ENCODE results near the gene KIF26B.

Gene KIF26B

GRCh38 chr1:245538671-245539070, 383.9 kb downstream of the KIF26B start:
- DNase-seq, result no peak

- DNase-seq, result no peak
Measured at GRCh38 chr1:245541369-245541768, 386.6 kb downstream of the KIF26B start.

- DNase-seq, result no peak
Measured at GRCh38 chr1:245542365-245542764, 387.6 kb downstream of the KIF26B start.

GRCh38 chr1:245544236-245544635, 389.5 kb downstream of the KIF26B start:
- DNase-seq, result no peak

GRCh38 chr1:245546875-245547274, 392.1 kb downstream of the KIF26B start:
- no peak for DNase-seq

GRCh38 chr1:245549996-245550719, 395.4 kb downstream of the KIF26B start:
- DNase-seq, result no peak

GRCh38 chr1:245550720-245551043, 395.9 kb downstream of the KIF26B start:
- DNase-seq, result no peak

GRCh38 chr1:245551536-245551935, 396.8 kb downstream of the KIF26B start:
- DNase-seq, result no peak

- no peak for DNase-seq
Measured at GRCh38 chr1:245552331-245552730, 397.5 kb downstream of the KIF26B start.

- DNase-seq, result no peak
Measured at GRCh38 chr1:245556057-245556456, 401.3 kb downstream of the KIF26B start.

GRCh38 chr1:245558069-245558468, 403.3 kb downstream of the KIF26B start:
- DNase-seq, result no peak

GRCh38 chr1:245560316-245560859, 405.6 kb downstream of the KIF26B start:
- no peak for DNase-seq

GRCh38 chr1:245561665-245562234, 407.0 kb downstream of the KIF26B start:
- DNase-seq, result no peak

GRCh38 chr1:245566134-245566533, 411.3 kb downstream of the KIF26B start:
- DNase-seq, result no peak

- DNase-seq, result no peak
Measured at GRCh38 chr1:245566952-245567351, 412.2 kb downstream of the KIF26B start.

- no peak for DNase-seq
Measured at GRCh38 chr1:245571815-245572294, 417.1 kb downstream of the KIF26B start.

- DNase-seq, result no peak
Measured at GRCh38 chr1:245572709-245573108, 417.9 kb downstream of the KIF26B start.

- DNase-seq, result no peak
Measured at GRCh38 chr1:245575710-245576109, 420.9 kb downstream of the KIF26B start.

- no peak for DNase-seq
Measured at GRCh38 chr1:245576323-245576722, 421.5 kb downstream of the KIF26B start.

- DNase-seq, result no peak
Measured at GRCh38 chr1:245577191-245578157, 422.7 kb downstream of the KIF26B start.

- DNase-seq, result no peak
Measured at GRCh38 chr1:245578308-245578707, 423.5 kb downstream of the KIF26B start.

- DNase-seq, result no peak
Measured at GRCh38 chr1:245578771-245579170, 424.0 kb downstream of the KIF26B start.

- no peak for DNase-seq
Measured at GRCh38 chr1:245579881-245580280, 425.1 kb downstream of the KIF26B start.
